NCI-H82 (cell line): ENCODE data around the gene LRRFIP2.
"Not testable (repeated sequence)": the region's sequence is repeated elsewhere in the genome, so short reads cannot be mapped to it uniquely, and the experiment has no call there.

Source experiments
- DNase-seq: peaks from one replicate; lab custom pipeline; 2025; lab: John Stamatoyannopoulos, UW

The LRRFIP2 gene, protein sequence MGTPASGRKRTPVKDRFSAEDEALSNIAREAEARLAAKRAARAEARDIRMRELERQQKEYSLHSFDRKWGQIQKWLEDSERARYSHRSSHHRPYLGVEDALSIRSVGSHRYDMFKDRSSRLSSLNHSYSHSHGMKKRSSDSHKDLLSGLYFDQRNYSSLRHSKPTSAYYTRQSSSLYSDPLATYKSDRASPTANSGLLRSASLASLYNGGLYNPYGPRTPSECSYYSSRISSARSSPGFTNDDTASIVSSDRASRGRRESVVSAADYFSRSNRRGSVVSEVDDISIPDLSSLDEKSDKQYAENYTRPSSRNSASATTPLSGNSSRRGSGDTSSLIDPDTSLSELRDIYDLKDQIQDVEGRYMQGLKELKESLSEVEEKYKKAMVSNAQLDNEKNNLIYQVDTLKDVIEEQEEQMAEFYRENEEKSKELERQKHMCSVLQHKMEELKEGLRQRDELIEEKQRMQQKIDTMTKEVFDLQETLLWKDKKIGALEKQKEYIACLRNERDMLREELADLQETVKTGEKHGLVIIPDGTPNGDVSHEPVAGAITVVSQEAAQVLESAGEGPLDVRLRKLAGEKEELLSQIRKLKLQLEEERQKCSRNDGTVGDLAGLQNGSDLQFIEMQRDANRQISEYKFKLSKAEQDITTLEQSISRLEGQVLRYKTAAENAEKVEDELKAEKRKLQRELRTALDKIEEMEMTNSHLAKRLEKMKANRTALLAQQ

DNA sequence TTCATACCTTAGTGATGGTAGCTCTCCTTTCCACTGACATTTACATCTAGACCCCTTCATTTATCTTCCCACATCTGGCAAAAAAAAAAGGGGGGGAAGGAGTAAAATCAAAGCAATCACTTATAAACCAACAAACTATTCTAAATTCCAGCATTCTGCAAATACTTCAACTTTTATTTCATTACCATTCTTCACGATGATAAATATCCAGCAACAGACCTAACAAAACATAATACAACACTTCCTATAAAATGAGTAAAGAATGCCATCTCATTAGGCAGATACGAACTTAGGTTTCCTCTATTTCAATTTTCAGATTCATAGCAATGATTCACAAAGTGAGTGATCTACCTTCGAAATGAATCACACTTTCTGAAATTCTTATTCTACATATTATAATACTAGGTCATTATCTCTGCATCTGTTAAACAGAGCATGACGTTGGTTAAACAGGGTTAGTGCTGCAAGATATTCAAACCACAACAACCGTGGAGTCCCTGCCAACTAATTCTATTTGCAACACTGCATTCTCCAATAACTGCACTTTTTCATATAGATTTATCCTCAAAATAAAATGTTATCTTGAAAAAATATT, at the start of gene LRRFIP2:
LRRFIP2 (minus strand) TSS at position 51 of the 595 bp plus-strand sequence. CDS start 25,599 bp downstream, outside the sequence.
- DNase-seq, result no peak

DNA sequence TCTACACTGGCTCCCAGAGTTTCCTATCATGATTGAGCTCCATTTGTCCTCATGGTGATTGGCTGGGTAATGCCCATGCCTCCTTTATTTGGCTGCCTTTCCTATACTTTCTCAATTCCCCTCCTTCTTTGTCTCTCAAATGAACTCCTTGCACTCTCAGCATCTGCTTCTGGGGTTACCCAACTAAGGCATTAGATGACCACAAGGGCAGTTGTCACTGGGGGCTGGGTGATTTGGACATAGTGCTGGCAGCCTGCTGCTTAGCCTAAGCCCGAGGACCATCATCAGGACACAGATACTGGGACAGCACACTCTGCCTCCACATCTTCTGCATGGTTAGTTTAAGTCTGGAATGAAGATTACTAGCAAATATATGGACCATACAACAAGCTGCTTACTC, 49.2 kb upstream of the LRRFIP2 start:
- DNase-seq, result no peak

GRCh38 chr3:37223141-37223558, 48.8 kb upstream of the LRRFIP2 start:
- no peak for DNase-seq

DNA sequence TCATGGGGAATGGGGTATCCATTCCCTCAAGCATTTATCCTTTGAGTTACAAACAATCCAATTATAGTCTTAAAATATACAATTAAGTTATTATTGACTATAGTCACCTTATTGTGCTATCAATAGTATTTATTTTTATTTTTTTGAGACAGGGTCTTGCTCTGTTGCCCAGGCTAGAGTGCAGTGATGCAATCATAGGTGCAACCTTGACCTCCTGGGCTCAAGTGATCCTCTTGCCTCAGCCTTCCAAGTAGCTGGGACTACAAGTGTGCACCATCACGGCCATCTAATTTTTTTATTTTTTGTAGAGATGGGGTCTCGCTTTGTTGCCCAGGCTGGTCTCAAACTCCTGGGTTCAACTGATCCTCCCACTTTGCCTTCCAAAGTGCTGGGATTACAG, 48.2 kb upstream of the LRRFIP2 start:
- not testable (repeated sequence) for DNase-seq

DNA sequence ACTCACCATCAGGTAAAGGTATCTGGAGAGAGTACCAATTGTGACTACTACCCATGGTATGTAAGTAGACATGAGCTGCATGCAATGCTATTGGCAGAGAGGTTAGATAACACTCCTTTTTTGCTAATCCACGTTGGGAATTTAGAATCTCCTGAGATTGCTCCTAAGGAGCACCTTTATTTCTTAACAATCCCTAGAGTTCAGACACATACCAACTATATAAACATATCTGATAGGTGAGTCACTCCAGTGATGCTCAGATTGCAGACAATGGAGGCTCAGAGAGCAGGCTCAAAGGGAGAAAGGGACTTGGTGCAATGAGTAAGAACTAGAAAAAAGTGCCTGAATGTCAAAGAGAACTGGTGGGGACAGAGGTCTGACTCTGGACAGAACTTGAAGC, 47.0 kb upstream of the LRRFIP2 start:
- DNase-seq, result no peak

- DNase-seq, result no peak
Observed at GRCh38 chr3:37219266-37219665, 44.9 kb upstream of the LRRFIP2 start.

- DNase-seq, result no peak
Observed at GRCh38 chr3:37218206-37218605, 43.8 kb upstream of the LRRFIP2 start.

DNA sequence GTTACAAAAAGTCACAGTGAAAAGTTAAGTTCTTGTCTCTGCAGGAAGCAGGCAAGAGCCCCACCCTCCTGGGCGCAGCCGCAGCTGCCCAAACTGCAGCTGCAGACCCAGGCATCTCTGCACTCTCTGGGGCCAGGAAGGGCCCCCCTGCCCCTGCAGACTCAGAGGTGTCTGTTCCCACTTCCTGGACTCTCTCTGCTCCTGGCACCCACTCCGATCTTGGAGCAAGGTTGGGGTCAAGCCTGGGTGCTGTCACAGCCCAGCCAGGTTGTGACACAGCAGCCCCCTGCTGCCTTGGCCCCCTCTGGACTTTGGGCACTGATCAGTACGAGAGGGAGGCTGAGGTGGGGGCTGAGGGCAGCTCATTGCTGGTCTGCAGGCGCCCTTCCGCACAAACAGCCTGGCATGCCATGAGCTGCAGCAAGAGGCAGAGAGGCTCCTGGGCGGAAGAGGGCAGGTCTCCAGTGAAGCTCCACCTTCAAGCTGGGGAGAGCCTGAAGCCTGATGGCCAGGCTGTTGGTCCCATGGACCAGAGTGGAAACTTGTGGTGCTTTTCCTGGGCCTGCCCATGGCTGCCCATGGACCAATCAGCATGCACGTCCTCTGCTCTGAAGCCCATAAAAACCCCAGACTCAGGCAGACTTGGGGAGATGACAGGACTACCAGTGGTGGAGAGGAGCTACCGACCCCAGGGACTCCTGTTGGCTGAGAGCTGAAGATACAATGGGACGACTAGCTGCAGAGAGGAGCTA, 42.9 kb upstream of the LRRFIP2 start:
- no peak for DNase-seq

DNA sequence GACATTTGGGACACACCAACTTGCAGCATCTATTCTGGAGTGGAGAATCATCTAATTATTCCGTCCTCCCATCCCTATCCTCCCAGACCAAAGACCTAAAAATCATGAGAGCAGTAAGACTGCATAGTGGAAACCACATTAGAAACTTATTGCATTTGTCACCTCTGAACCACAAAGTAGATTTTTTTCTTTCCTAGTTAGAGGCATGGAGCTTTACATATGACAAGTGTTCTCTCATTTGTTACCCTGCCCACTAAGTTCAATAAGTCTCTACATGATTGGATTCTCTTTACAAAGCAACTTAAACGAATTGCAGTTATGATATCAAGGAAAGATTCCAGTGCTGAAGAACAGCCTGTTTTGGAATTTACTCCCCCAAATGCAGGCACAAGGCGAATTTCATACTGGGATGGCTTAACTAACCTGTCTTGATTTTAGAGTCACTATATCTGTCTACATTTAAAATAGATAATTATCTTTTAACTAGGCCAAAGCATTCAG, 42.3 kb upstream of the LRRFIP2 start:
- no peak for DNase-seq

- no peak for DNase-seq
Observed at GRCh38 chr3:37214076-37214475, 39.7 kb upstream of the LRRFIP2 start.

- DNase-seq, result no peak
Observed at GRCh38 chr3:37210230-37210629, 35.8 kb upstream of the LRRFIP2 start.

- DNase-seq, result not testable (repeated sequence)
Observed at GRCh38 chr3:37208576-37208975, 34.2 kb upstream of the LRRFIP2 start.

DNA sequence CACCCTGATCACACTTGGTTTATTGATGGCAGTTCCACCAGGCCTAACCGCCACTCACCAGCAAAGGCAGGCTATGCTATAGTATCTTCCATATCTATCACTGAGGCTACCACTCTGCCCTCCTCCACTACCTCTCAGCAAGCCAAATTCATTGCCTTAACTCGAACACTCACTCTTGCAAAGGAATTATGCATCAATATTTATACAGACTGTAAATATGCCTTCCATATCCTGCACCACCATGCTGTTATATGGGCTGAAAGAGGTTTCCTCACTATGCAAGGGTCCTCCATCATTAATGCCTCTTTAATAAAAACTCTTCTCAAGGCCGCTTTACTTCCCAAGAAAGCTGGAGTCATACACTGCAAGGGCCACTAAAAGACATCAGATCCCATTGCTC, 33.6 kb upstream of the LRRFIP2 start:
- not testable (repeated sequence) for DNase-seq

DNA sequence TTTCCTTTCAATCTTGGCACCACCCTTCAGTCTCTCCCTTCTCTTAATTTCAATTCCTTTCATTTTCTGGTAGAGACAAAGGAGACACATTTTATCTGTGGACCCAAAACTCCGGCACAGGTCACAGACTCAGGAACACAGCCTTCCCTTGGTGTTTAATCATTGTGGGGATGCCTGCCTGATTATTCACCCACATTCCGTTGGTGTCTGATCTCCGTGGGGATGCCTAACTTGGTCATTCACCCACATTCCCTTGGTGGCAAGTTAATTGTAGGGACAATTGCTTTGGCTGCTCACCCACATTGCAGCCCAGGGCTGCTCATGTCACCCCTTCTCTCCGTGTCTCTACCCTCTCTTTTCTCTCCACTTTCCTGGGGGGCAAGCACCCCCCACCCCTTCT, 31.7 kb upstream of the LRRFIP2 start:
- DNase-seq, result not testable (repeated sequence)

DNA sequence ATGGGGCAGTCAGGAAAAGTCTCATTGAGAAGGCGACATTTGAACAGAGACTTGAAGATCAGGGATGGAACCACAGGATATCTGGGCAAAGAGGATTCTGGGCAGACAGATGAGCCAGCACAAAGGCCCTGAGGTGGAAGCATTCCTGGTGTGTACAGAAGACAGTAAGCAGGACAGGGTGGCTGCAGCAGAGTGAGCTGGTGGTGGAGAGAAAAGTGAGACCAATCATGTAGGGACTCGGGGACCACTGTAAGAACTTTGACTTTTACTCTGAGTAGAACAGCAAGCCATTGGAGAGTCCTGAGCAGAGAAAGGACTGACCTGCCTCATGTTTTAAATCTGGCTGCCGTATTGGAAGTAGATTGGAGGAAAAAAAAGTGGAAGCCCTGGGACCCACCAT, 29.9 kb upstream of the LRRFIP2 start:
- DNase-seq, result no peak

GRCh38 chr3:37202035-37202434, 27.7 kb upstream of the LRRFIP2 start:
- DNase-seq, result no peak

DNA sequence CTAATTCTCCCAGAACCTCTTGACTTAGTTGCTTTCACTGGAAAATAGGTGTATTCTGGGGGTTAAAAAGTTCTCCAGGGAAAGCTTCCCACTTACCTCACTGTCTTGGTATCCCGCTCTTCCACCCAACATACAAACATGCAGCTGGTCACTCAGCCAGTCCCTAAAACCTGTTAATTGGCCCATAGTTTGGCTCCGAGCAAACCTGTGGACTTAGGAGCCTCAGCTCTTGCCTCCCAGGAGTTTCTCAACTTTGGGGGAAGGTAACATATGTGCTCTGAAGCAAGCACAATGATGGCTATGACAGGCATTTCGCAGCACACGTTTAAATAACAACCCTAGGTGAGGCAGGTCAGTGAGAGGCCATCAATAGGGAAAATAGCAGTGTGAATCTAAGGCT, 25.8 kb upstream of the LRRFIP2 start:
- DNase-seq, result no peak

- no peak for DNase-seq
Observed at GRCh38 chr3:37198996-37199395, 24.6 kb upstream of the LRRFIP2 start.

GRCh38 chr3:37198547-37198946, 24.2 kb upstream of the LRRFIP2 start:
- DNase-seq, result no peak

- DNase-seq, result no peak
Observed at GRCh38 chr3:37197810-37198371, 23.5 kb upstream of the LRRFIP2 start.

DNA sequence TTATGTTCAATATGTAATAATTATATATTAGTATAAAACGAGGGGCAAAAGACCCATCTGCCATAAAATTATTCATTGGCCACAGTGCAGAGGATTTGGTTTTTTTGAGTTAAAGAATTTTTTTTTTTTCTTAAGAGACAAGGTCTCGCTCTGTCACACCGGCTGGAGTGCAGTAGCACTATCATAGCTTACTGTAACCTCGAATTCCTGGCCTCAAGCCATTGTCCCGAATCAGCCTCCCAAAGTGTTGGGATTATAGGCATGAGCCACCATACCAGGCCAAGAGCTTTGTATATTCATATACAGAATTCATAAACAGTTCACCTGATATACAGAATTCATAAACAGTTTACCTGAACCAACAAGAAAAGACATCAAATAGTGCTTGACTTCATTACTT, 20.2 kb upstream of the LRRFIP2 start:
- DNase-seq, result no peak

- no peak for DNase-seq
Observed at GRCh38 chr3:37190667-37191066, 16.3 kb upstream of the LRRFIP2 start.
